ENCODE data around the gene CACNA2D2. TPM values are rescaled to one million over a fixed set of nuclear protein-coding genes. Genes with fewer than 3 reads are reported as not detected.

The CACNA2D2 gene
- total RNA-seq, 4 donors from 2014 or later: 0.19 to 3.6 (median 0.94) TPM

GRCh38 chr3:50486219-50486888, 17.1 kb downstream of the CACNA2D2 start:
- DNase-seq (ENCODE audit: low spot score) (no peak), ATAC-seq (ENCODE audit: low FRiP score) (no peak)
- TF ChIP-seq CTCF (IDR thresholded peaks at IDR 0.05): no peak

- ATAC-seq (ENCODE audit: low FRiP score): no peak
- no peak for DNase-seq (ENCODE audit: low spot score)
- no peak for TF ChIP-seq CTCF (IDR thresholded peaks at IDR 0.05)
Observed at GRCh38 chr3:50484722-50485121, 18.7 kb downstream of the CACNA2D2 start.

GRCh38 chr3:50483374-50483773, 20.1 kb downstream of the CACNA2D2 start:
- TF ChIP-seq CTCF (IDR thresholded peaks at IDR 0.05): no peak
- DNase-seq (ENCODE audit: low spot score): no peak
- ATAC-seq (ENCODE audit: low FRiP score): no peak

- ATAC-seq (ENCODE audit: low FRiP score): no peak
- no peak for DNase-seq (ENCODE audit: low spot score)
- no peak for TF ChIP-seq CTCF (IDR thresholded peaks at IDR 0.05)
Observed at GRCh38 chr3:50481992-50482391, 21.4 kb downstream of the CACNA2D2 start.

GRCh38 chr3:50480471-50480870, 23.0 kb downstream of the CACNA2D2 start:
- TF ChIP-seq CTCF (IDR thresholded peaks at IDR 0.05): no peak
- ATAC-seq (ENCODE audit: low FRiP score) (no peak), DNase-seq (ENCODE audit: low spot score) (no peak)

GRCh38 chr3:50479523-50479922, 23.9 kb downstream of the CACNA2D2 start:
- no peak for DNase-seq (ENCODE audit: low spot score)
- no peak for TF ChIP-seq CTCF (IDR thresholded peaks at IDR 0.05)
- ATAC-seq (ENCODE audit: low FRiP score): no peak

- no peak for TF ChIP-seq CTCF (IDR thresholded peaks at IDR 0.05)
- ATAC-seq (ENCODE audit: low FRiP score) (no peak), DNase-seq (ENCODE audit: low spot score) (no peak)
Observed at GRCh38 chr3:50478671-50479260, 24.7 kb downstream of the CACNA2D2 start.
